SK-N-SH treated with all-trans-retinoic acid at 6 μM for 48 hours (cell line): ENCODE measurements around the gene NLRP5.

Experiments used
- ATAC-seq: fragments of 200-7000 bp; cut with Tn5 transposase; 3 replicates; pipeline ENCODE4 v1.9.1; 2020; ENCODE audit warnings: mild to moderate bottlenecking, moderate library complexity
- ARNTL ChIP-seq: fragments of 450-650 bp; formaldehyde crosslinking; IDR thresholded peaks from 2 replicates; pipeline ENCODE4 v1.5.0; 2020; ENCODE audit warnings: low read depth, mild to moderate bottlenecking, moderate library complexity, borderline replicate concordance
- BACH2 ChIP-seq: fragments of 250-450 bp; sonication (Bioruptor Pico); IDR thresholded peaks from 2 replicates; pipeline ENCODE4 v1.9.0; 2021; ENCODE audit warnings: mild to moderate bottlenecking, borderline replicate concordance
- CREB5 ChIP-seq: fragments of 250-450 bp; sonication (Bioruptor Pico); IDR thresholded peaks from 2 replicates; pipeline ENCODE4 v1.5.1; 2020; ENCODE audit warnings: low read depth, mild to moderate bottlenecking, moderate library complexity
- GLIS3 ChIP-seq: fragments of 250-450 bp; sonication (Bioruptor Pico); IDR thresholded peaks from 2 replicates; pipeline ENCODE4 v1.5.0; 2020; ENCODE audit warnings: mild to moderate bottlenecking, moderate library complexity
- ISL1 ChIP-seq: fragments of 250-450 bp; sonication (Bioruptor Pico); IDR thresholded peaks from 2 replicates; pipeline ENCODE4 v2.1.2; 2022; ENCODE audit warnings: mild to moderate bottlenecking, moderate library complexity
- OSR1 ChIP-seq: fragments of 250-450 bp; sonication (Bioruptor Pico); IDR thresholded peaks from 2 replicates; pipeline ENCODE4 v1.8.0; 2022; ENCODE audit warnings: moderate library complexity, mild to moderate bottlenecking, inconsistent platforms
- PPARA ChIP-seq: fragments of 250-450 bp; sonication (Bioruptor Pico); IDR thresholded peaks from 2 replicates; pipeline ENCODE4 v1.5.0; 2020; ENCODE audit warnings: mild to moderate bottlenecking, borderline replicate concordance
- RARB ChIP-seq: fragments of 250-450 bp; sonication (Bioruptor Pico); IDR thresholded peaks from 2 replicates; pipeline ENCODE4 v1.8.0; 2021; ENCODE audit warnings: mild to moderate bottlenecking, moderate library complexity
- SNAI2 ChIP-seq: fragments of 250-450 bp; sonication (Bioruptor Pico); IDR thresholded peaks from 2 replicates; pipeline ENCODE4 v1.5.0; 2020; ENCODE audit warnings: mild to moderate bottlenecking, moderate library complexity
- TCF4 ChIP-seq: fragments of 250-450 bp; sonication (Bioruptor Pico); IDR thresholded peaks from 2 replicates; pipeline ENCODE4 v1.8.0; 2021; ENCODE audit warnings: mild to moderate bottlenecking, moderate library complexity, borderline replicate concordance
- ZC3H10 ChIP-seq: fragments of 250-450 bp; sonication (Bioruptor Pico); IDR thresholded peaks from 2 replicates; pipeline ENCODE4 v1.5.1; 2021; ENCODE audit warnings: mild to moderate bottlenecking, moderate library complexity
- ZFP3 ChIP-seq: fragments of 250-450 bp; sonication (Bioruptor Pico); IDR thresholded peaks from 2 replicates; pipeline ENCODE4 v1.5.0; 2020; ENCODE audit warnings: mild to moderate bottlenecking, moderate library complexity
- ZFP30 ChIP-seq: fragments of 450-650 bp; formaldehyde crosslinking; IDR thresholded peaks from 2 replicates; pipeline ENCODE4 v1.5.0; 2022; ENCODE audit warnings: mild to moderate bottlenecking, moderate library complexity
- ZNF565 ChIP-seq: fragments of 450-650 bp; formaldehyde crosslinking; conservative IDR thresholded peaks from 2 replicates; pipeline ENCODE4 v1.5.0; 2020; ENCODE audit warnings: low read depth, mild to moderate bottlenecking, moderate library complexity
- ZNF70 ChIP-seq: fragments of 450-650 bp; formaldehyde crosslinking; IDR thresholded peaks from 2 replicates; pipeline ENCODE4 v1.5.0; 2020; ENCODE audit warnings: mild to moderate bottlenecking, moderate library complexity
- TF ChIP-seq, protein P1 (sequence below): fragments of 250-450 bp; sonication (Bioruptor Pico); IDR thresholded peaks from 2 replicates; pipeline ENCODE4 v1.8.0; 2021; ENCODE audit warnings: low read depth, mild to moderate bottlenecking, moderate library complexity, borderline replicate concordance
- TF ChIP-seq, protein P2 (sequence below): fragments of 250-450 bp; sonication (Bioruptor Pico); IDR thresholded peaks from 2 replicates; pipeline ENCODE4 v1.5.0; 2020; ENCODE audit warnings: mild to moderate bottlenecking, moderate library complexity
- TF ChIP-seq, protein P3 (sequence below): fragments of 250-450 bp; sonication (Bioruptor Pico); IDR thresholded peaks from 2 replicates; pipeline ENCODE4 v1.8.0; 2020; ENCODE audit warnings: mild to moderate bottlenecking, moderate library complexity, borderline replicate concordance
- TF ChIP-seq, protein P4 (sequence below): fragments of 250-450 bp; sonication (Bioruptor Pico); IDR thresholded peaks from 2 replicates; pipeline ENCODE4 v1.5.1; 2021; ENCODE audit warnings: mild to moderate bottlenecking, moderate library complexity

The NLRP5 gene

GRCh38 chr19:56091751-56092546, 105.4 kb downstream of the NLRP5 start (continued):
- TF ChIP-seq, protein P1, sequence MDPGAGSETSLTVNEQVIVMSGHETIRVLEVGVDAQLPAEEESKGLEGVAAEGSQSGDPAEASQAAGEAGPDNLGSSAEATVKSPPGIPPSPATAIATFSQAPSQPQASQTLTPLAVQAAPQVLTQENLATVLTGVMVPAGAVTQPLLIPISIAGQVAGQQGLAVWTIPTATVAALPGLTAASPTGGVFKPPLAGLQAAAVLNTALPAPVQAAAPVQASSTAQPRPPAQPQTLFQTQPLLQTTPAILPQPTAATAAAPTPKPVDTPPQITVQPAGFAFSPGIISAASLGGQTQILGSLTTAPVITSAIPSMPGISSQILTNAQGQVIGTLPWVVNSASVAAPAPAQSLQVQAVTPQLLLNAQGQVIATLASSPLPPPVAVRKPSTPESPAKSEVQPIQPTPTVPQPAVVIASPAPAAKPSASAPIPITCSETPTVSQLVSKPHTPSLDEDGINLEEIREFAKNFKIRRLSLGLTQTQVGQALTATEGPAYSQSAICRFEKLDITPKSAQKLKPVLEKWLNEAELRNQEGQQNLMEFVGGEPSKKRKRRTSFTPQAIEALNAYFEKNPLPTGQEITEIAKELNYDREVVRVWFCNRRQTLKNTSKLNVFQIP (CRISPR knock-in tag) = no peak
- no peak for TF ChIP-seq GLIS3 (CRISPR knock-in tag)
- no peak for TF ChIP-seq ZC3H10 (CRISPR knock-in tag)
- TF ChIP-seq SNAI2 (CRISPR knock-in tag) = no peak
- TF ChIP-seq OSR1 (CRISPR knock-in tag) = no peak
- TF ChIP-seq, protein P2, sequence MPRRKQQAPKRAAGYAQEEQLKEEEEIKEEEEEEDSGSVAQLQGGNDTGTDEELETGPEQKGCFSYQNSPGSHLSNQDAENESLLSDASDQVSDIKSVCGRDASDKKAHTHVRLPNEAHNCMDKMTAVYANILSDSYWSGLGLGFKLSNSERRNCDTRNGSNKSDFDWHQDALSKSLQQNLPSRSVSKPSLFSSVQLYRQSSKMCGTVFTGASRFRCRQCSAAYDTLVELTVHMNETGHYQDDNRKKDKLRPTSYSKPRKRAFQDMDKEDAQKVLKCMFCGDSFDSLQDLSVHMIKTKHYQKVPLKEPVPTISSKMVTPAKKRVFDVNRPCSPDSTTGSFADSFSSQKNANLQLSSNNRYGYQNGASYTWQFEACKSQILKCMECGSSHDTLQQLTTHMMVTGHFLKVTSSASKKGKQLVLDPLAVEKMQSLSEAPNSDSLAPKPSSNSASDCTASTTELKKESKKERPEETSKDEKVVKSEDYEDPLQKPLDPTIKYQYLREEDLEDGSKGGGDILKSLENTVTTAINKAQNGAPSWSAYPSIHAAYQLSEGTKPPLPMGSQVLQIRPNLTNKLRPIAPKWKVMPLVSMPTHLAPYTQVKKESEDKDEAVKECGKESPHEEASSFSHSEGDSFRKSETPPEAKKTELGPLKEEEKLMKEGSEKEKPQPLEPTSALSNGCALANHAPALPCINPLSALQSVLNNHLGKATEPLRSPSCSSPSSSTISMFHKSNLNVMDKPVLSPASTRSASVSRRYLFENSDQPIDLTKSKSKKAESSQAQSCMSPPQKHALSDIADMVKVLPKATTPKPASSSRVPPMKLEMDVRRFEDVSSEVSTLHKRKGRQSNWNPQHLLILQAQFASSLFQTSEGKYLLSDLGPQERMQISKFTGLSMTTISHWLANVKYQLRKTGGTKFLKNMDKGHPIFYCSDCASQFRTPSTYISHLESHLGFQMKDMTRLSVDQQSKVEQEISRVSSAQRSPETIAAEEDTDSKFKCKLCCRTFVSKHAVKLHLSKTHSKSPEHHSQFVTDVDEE (CRISPR knock-in tag) = no peak
- TF ChIP-seq ZFP3 (CRISPR knock-in tag) = no peak
- TF ChIP-seq ZFP30 (CRISPR knock-in tag) = no peak

DNA sequence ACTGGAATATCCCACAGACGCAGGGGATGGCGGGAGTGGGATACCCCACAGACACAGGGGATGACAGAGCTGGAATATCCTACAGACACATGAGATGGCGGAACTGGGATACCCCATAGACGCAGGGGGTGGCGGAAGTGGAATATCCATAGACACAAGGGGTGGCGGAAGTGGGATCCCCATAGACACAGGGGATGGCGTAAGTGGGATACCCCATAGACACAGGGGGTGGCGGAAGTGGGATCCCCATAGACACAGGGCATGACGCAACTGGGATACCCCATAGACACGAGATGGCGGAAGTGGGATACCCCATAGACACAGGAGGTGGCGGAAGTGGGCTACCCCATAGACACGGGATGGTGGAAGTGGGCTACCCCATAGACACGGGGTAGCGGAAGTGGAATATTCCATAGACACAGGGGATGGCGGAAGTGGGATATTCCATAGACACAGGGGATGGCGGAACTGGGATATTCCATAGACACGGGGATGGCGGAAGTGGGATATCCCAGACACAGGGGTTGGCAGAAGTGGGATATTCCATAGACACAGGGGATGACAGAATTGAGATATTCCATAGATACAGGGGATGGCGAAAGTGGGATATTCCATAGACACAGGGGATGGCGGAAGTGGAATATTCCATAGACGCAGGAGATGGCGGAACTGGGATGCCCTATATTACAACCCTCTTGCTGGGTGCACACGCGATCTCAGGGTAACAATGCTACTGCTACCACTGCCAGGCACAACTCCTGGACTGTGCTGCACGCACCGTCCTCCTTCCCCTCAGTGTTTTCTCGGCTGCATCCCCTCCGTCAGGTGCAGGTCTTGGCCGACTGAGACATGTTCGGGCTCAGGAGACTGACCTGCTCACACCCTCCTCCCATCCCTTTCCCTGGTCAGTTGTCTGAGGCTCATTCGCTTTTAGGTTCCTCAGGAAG, 106.4 kb downstream of the NLRP5 start:
- TF ChIP-seq, protein P2 (CRISPR knock-in tag) = no peak
- TF ChIP-seq ZFP30 (CRISPR knock-in tag) (no peak), BACH2 (CRISPR knock-in tag) (no peak), ZNF565 (no peak), ZC3H10 (CRISPR knock-in tag) (no peak), ZNF70 (CRISPR knock-in tag) (no peak), SNAI2 (CRISPR knock-in tag) (no peak), GLIS3 (CRISPR knock-in tag) (no peak), RARB (CRISPR knock-in tag) (no peak)
- TF ChIP-seq, protein P3, sequence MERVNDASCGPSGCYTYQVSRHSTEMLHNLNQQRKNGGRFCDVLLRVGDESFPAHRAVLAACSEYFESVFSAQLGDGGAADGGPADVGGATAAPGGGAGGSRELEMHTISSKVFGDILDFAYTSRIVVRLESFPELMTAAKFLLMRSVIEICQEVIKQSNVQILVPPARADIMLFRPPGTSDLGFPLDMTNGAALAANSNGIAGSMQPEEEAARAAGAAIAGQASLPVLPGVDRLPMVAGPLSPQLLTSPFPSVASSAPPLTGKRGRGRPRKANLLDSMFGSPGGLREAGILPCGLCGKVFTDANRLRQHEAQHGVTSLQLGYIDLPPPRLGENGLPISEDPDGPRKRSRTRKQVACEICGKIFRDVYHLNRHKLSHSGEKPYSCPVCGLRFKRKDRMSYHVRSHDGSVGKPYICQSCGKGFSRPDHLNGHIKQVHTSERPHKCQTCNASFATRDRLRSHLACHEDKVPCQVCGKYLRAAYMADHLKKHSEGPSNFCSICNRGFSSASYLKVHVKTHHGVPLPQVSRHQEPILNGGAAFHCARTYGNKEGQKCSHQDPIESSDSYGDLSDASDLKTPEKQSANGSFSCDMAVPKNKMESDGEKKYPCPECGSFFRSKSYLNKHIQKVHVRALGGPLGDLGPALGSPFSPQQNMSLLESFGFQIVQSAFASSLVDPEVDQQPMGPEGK (CRISPR knock-in tag) = no peak
- no peak for ATAC-seq

- ATAC-seq = no peak
- no peak for TF ChIP-seq ZFP3 (CRISPR knock-in tag)
- TF ChIP-seq BACH2 (CRISPR knock-in tag) = no peak
- TF ChIP-seq CREB5 = no peak
- TF ChIP-seq ARNTL = no peak
- TF ChIP-seq ZC3H10 (CRISPR knock-in tag) = no peak
- no peak for TF ChIP-seq GLIS3 (CRISPR knock-in tag)
- TF ChIP-seq, protein P1 (CRISPR knock-in tag) = no peak
- no peak for TF ChIP-seq TCF4
- TF ChIP-seq, protein P4, sequence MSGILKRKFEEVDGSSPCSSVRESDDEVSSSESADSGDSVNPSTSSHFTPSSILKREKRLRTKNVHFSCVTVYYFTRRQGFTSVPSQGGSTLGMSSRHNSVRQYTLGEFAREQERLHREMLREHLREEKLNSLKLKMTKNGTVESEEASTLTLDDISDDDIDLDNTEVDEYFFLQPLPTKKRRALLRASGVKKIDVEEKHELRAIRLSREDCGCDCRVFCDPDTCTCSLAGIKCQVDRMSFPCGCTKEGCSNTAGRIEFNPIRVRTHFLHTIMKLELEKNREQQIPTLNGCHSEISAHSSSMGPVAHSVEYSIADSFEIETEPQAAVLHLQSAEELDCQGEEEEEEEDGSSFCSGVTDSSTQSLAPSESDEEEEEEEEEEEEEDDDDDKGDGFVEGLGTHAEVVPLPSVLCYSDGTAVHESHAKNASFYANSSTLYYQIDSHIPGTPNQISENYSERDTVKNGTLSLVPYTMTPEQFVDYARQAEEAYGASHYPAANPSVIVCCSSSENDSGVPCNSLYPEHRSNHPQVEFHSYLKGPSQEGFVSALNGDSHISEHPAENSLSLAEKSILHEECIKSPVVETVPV (CRISPR knock-in tag) = no peak
- TF ChIP-seq ISL1 (CRISPR knock-in tag) = no peak
- TF ChIP-seq ZFP30 (CRISPR knock-in tag) = no peak
- no peak for TF ChIP-seq PPARA (CRISPR knock-in tag)
- TF ChIP-seq ZNF565 = no peak
These were observed 107.9 kb downstream of the NLRP5 start for GRCh38 chr19:56094449-56094848.
